GM19467 (cell line): ENCODE data around the gene PDXK.
A peak's percentile ranks its signal among the peaks of the same experiment; 100 is the strongest.

Experiments used
- ATAC-seq: cut with Tn5 transposase; IDR thresholded peaks from one replicate; pipeline ENCODE4 v1.9.1; 2021; ENCODE audit warnings: mild to moderate bottlenecking, moderate library complexity; ENCODE audit not compliant: unreplicated experiment

Gene PDXK

GRCh38 chr21:43801006-43801783 is 82.3 kb downstream of the PDXK start:
- ATAC-seq = no peak

DNA sequence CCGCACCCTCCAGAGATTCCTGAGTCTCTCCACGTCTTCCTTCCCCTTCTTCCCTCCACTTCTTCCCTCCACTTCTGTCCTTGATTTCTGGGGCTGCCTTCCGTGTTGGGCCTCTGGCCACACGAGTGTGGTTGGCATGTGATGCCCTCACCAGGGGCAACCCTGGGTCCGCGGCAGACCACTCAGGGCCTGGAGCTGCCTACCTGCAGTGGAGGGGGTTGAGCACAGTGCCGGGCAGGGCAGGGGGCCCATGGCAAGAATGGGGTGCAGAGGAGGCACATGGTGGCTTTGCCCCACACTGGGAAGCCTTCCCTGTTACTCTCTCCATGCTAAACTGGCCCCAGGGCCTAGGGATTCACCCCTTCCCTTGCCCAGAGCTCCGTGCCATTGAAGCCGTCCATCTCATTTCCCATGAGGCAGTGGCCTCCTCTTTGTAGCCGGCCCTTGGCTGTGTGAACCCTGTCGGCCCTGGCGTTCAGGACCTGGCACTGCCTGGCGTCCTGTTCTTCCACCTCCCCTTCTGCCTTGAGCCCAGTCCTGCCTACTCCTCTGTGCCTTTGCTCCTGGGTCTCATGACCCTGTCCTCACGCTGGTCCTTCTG is 83.9 kb downstream of the PDXK start:
- ATAC-seq = no peak

DNA sequence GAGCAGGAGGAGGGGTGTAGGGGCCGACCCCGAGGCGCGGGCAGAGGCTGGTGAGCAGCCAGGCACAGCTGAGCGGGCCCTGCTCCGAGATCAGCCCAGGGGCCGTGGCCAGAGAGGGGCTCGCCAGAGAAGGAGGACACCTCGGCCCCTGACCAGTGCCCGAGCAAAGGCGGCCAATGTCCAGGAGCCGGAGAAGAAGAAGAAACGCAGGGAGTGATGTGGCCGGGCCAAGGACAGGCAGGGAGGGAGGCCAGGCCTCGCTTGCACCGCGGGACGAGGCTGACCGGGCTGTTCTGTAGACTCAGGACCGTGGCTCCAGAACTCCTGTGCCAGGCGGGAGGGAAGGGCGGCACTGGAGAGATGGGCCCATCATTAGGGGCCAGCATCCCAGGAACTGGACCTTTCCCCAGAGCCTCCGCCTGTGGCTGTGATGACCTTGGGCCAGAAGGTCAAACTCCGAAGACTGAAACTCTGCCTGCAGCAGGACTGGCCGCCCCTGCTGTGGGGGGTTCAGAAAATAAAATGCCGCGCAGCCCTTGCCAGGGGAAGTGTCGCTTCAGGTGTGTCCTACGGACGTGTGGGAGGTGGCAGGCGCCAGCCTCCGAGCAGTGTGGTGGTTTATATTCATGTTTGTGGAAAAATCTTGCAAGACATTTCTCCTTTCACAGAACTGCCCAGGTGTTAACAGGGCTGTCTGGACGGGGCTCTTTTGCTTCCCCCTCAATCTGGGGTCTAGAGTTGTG is 84.8 kb downstream of the PDXK start:
- ATAC-seq = no peak

DNA sequence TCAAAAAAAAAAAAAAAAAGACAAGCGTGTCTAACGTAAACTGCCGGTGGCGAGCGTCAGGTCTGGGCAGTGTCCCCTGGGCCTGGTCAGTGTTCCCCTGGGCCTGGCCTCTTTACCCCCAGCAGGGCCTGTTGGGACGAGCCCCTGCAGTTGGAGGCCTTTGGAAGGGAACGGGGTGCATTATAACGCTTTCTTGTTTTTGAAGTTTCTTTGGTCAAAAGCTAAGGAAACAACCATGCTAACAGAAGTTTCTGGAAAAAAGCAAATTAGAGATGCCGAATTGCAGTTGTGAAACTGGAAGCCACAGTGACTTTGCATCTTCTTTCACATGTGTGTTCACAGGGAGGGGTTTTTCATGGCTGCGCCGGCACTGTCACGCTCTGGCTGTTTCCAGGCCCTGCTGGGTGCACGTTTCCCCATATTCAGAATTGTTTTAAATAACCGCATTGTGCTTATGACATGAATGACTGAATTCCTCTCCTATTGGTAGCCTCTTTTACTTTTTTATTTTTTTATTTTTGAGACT is 86.4 kb downstream of the PDXK start:
- ATAC-seq = peak; percentile 75

DNA sequence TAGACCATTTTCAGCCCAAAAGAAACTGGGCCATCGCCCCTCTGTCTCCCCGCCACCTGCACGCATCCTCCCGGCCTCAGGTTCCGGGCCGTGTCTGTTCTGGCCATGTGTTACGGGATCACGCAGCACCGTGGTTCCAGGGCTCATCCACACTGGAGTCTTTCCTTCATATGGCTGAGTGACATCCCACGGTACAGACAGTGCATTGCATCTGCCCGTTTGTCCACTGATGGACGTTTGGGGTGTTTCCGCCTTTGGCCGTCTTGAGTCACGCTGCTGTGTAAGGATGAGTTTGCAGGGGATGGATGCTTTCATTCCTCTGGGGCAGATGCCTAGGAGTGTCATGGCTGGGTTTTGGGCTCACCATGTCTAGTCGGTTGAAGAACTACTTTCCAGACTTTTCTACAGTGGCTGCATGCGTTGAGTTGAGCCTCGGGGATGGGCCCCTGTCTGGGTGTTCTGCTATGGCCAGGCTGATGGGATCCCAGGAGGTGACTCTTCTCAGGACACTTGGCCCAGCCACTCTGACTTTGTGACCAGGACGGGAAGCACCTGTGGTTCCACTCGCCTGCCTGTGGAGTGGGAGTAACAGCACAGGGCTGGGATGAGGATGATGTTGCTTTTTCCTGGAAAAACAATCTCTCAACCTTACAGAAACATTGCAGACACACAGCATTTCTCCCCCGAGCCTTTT is 87.2 kb downstream of the PDXK start:
- ATAC-seq = no peak

DNA sequence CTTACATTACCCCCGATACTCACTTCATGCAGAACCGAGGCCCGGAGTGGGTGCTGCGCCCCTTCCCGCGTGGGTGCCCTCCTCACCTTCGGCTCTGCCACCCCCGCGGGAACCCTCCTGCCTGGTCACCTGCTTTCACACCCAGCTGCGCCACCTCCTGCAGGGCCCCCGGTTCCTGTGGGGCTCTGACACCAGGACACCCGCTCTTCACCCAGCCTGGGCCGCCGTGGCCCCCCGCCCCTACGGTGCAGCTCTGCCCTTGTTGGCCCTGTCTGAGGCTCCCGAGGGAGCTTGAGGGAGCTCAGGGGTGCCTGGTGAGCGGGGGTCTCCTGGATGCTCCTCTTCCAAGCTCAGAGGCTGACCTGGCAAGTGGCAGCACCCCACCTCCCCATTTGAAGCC is 89.4 kb downstream of the PDXK start:
- no peak for ATAC-seq

GRCh38 chr21:43808832-43809251 is 89.9 kb downstream of the PDXK start:
- no peak for ATAC-seq

- no peak for ATAC-seq
Observed at GRCh38 chr21:43809346-43809799, 90.4 kb downstream of the PDXK start.

DNA sequence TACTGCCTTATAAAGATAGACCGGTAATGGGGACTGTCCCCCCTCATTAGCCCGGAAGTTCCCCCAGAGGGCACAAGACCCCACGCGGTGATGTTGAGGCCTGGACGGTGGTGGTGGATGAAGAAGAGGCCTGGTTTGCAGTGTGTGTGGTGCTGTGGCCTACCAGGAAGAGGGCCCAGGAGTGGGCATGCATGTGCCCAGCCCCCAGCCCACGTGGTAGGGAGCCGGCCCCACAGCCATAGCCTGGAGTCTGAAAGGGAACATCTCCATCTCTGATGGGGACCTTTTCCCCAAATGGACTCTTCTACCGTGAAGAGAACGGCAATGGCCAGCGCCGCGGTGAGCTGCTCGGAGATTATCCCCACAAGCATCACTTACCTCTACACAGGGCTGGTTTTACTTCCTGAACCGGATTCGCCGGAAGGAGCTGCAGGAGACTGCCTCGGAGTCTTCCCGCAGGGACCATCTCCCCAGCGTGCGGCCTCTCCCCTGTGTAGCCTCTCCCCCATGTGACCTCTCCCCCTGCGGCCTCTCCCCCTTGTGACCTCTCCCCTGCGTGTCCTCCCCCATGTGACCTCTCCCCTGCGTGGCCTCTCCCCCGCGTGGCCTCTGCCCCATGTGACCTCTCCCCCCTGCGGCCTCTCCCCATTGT is 91.0 kb downstream of the PDXK start:
- no peak for ATAC-seq

DNA sequence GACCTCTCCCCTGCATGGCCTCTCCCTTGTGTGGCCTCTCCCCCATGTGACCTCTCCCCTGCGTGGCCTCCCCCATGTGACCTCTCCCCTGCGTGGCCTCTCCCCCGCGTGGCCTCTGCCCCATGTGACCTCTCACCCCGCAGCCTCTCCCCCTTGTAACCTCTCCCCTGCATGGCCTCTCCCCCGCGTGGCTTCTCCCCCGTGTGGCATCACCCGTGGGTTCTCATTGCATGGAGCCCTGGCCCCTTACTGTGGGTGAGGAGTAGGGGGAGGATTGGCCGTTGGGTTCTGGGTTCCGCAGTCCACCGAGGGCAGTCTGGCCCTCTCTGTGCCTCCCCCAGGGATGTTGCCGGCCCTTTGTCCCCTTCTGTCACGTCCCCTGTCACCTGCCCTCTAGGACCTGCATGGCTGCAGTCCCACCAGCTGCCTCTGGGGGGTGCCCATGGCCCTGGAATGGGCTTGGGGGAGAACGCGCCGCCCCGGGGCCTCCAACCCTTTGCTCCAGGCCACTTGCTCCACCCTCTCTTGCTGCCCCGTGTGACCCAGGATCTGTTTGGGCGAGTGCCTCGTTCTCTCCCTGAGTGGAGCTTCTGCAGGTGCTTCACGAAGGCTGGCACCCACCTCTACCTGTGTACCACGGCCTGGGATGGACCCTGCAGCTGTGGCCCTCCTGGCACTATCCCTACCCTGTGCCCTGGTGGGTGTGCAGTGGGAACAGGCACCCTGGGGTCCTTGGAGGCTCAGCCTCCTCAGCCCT is 91.8 kb downstream of the PDXK start:
- peak; percentile 46 for ATAC-seq

GRCh38 chr21:43811262-43812105 is 92.6 kb downstream of the PDXK start:
- no peak for ATAC-seq
